Posterior vena cava (tissue), 2 donors: ENCODE results near the gene SLAMF7. TPM values are rescaled to one million over a fixed set of nuclear protein-coding genes. Genes with fewer than 3 reads are reported as not detected.
"Not testable (repeated sequence)": the region's sequence is repeated elsewhere in the genome, so short reads cannot be mapped to it uniquely, and the experiment has no call there.

Experiments used
- DNase-seq: peaks from one replicate; pipeline ENCODE4 v3.0.0-alpha.2; 2020; ENCODE audit warnings: low spot score
- intact Hi-C, 2 donors: fragments of 100-400 bp; cut with DNase I; formaldehyde crosslinking; loops; one replicate each; pipeline versions ENCODE4 v1.14.1 to v1.14.2; 2022 to 2023
- total RNA-seq, 2 donors: library from RNA; stranded (reverse); fragmentation: NEBNext Ultra II Directional; extraction: Animal tissue kit (Norgen Biotek cat#: 25700); gene quantifications; one replicate each; pipeline ENCODE4 v1.2.1, GENCODE V29; 2021
- donor health status: DM: yes; HTN: yes; CAD: no.
- donor health status: DM: yes; HTN: yes; CAD: no.

SLAMF7 gene
- total RNA-seq, 2 donors from 2014 or later, result 0.69 to 0.81 TPM

GRCh38 chr1:160763993-160764392 is 24.9 kb downstream of the SLAMF7 start:
- intact Hi-C loops, result no loop called here

GRCh38 chr1:160767395-160768294 is 28.6 kb downstream of the SLAMF7 start:
- no peak for DNase-seq
- intact Hi-C loops, result no loop called here

More at GRCh38 chr1:160763993-160764392, 24.9 kb downstream of the SLAMF7 start:
- DNase-seq, result no peak

- no peak for DNase-seq
- intact Hi-C loops, result no loop called here
Measured at GRCh38 chr1:160768295-160768657, 29.2 kb downstream of the SLAMF7 start.

GRCh38 chr1:160772331-160772730 is 33.3 kb downstream of the SLAMF7 start:
- DNase-seq, result no peak
- intact Hi-C loops, result no loop called here

- intact Hi-C loops, result no loop called here
- DNase-seq, result no peak
Measured at GRCh38 chr1:160773093-160773492, 34.0 kb downstream of the SLAMF7 start.

- DNase-seq, result no peak
Measured at GRCh38 chr1:160774886-160775719, 36.1 kb downstream of the SLAMF7 start.

GRCh38 chr1:160776178-160776577 is 37.1 kb downstream of the SLAMF7 start:
- intact Hi-C loops, result no loop called here
- no peak for DNase-seq

More at GRCh38 chr1:160774886-160775719, 36.1 kb downstream of the SLAMF7 start:
- intact Hi-C loops, result no loop called here

- intact Hi-C loops, result no loop called here
- no peak for DNase-seq
Measured at GRCh38 chr1:160777486-160778089, 38.5 kb downstream of the SLAMF7 start.

- intact Hi-C loops, result no loop called here
- DNase-seq, result no peak
Measured at GRCh38 chr1:160778976-160779375, 39.9 kb downstream of the SLAMF7 start.

- intact Hi-C loops, result no loop called here
- no peak for DNase-seq
Measured at GRCh38 chr1:160779626-160780397, 40.8 kb downstream of the SLAMF7 start.

GRCh38 chr1:160780398-160780755 is 41.3 kb downstream of the SLAMF7 start:
- no peak for DNase-seq
- intact Hi-C loops, result no loop called here

GRCh38 chr1:160781186-160781766 is 42.2 kb downstream of the SLAMF7 start:
- intact Hi-C loops, result no loop called here
- DNase-seq, result no peak

GRCh38 chr1:160781914-160782689 is 43.1 kb downstream of the SLAMF7 start:
- no peak for DNase-seq
- intact Hi-C loops, result no loop called here

GRCh38 chr1:160782988-160783765 is 44.1 kb downstream of the SLAMF7 start:
- intact Hi-C loops, DNase-seq: not testable (repeated sequence)

GRCh38 chr1:160789051-160789701 is 50.1 kb downstream of the SLAMF7 start:
- intact Hi-C loops, result no loop called here
- DNase-seq, result no peak

- no peak for DNase-seq
- intact Hi-C loops, result no loop called here
Measured at GRCh38 chr1:160789702-160790611, 50.9 kb downstream of the SLAMF7 start.
